LHCN-M2 (cell line): ENCODE measurements around the gene BRF1. TPM values are rescaled to one million over a fixed set of nuclear protein-coding genes. Genes with fewer than 3 reads are reported as not detected.
A peak's percentile ranks its signal among the peaks of the same experiment; 100 is the strongest.

Source experiments
- DNase-seq: peaks from one replicate; pipeline ENCODE4 v3.0.0-alpha.2; 2012; ENCODE audit warnings: low read depth
- total RNA-seq: library from RNA; depleted of rRNA; stranded (reverse); fragments of >200 nt; gene quantifications from 2 replicates; pipeline ENCODE4 v1.2.3, GENCODE V29; 2014

The BRF1 gene
- total RNA-seq, 1 experiment from 2014 or later = 28.2 TPM

DNA sequence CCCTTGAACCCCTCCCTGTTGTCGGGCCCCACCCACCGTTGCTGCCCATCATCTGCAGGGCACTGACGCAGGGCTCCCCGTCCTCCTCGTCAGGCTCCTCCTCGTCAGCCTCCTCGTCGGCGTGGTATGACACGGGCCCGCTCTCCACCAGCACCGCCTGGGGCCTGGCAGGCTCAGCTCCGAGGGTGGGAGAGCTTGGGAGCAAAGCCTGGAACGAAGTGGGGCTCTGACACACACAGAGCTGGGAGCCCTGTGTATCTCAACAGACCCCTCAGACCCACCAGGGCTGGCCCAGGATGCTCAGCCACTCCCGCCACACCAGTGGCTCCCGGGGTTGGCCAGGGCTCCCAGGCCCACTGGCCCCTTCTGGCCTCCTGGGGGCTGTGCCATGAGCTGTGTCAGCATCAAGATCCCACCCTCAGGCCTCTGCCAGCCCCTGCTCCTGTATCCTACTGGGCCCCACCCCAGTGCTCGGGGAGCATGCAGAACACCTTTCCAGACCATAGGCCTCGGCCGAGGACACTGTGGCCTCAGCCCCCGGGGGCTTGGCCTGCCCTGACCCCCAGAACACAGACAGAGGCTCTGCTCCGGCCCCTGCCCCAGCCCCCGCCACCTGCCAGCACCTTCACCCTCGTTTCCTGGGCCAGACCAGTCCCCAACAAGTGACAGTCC, 89.6 kb downstream of the BRF1 start:
- no peak for DNase-seq

GRCh38 chr14:105210266-105211025, 90.4 kb downstream of the BRF1 start:
- no peak for DNase-seq

- DNase-seq = no peak
Observed at GRCh38 chr14:105209646-105210045, 91.2 kb downstream of the BRF1 start.

DNA sequence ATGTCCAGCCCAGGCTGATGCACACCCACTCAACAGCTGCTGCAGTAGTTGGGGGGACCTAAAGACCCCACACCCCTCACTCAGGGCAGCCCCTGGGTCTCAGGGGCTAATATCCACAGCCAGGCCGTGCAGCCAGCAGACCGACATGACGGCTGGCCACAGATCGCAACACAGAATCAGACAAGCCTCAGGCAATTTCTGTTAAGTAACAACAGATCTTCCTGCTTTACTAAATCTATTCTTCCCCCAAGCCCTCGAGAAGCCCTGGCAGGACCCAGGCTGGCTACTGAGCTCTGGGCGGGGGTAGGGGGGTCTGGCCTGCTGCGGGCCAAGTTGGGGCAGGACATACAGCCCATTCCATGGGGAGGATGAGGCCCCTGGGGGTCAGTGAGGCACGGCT, 91.7 kb downstream of the BRF1 start:
- DNase-seq = no peak

DNA sequence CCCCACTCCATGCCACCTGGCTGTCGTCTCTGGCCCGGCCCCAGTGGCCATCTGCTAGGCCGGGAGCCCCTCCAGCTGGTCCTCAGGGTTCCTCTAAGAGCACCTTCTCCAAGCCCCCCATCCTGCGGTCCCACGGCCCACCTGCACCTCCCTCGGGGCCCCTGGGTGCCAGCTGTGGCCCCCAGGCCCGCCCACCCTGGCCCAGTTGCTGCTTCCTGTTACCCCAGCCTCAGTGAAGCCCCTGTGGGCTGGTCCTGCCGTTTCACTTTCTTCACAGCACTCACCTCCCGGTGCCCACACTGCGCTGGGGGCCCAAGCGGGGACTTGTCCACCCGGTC, 92.1 kb downstream of the BRF1 start:
- no peak for DNase-seq

- no peak for DNase-seq
Observed at GRCh38 chr14:105207996-105208737, 92.6 kb downstream of the BRF1 start.

- DNase-seq = no peak
Observed at GRCh38 chr14:105207460-105207901, 93.3 kb downstream of the BRF1 start.

- DNase-seq = no peak
Observed at GRCh38 chr14:105206873-105207272, 93.9 kb downstream of the BRF1 start.

- no peak for DNase-seq
Observed at GRCh38 chr14:105205673-105206208, 95.1 kb downstream of the BRF1 start.

GRCh38 chr14:105204931-105205672, 95.7 kb downstream of the BRF1 start:
- DNase-seq = no peak

GRCh38 chr14:105204206-105204930, 96.4 kb downstream of the BRF1 start:
- no peak for DNase-seq

DNA sequence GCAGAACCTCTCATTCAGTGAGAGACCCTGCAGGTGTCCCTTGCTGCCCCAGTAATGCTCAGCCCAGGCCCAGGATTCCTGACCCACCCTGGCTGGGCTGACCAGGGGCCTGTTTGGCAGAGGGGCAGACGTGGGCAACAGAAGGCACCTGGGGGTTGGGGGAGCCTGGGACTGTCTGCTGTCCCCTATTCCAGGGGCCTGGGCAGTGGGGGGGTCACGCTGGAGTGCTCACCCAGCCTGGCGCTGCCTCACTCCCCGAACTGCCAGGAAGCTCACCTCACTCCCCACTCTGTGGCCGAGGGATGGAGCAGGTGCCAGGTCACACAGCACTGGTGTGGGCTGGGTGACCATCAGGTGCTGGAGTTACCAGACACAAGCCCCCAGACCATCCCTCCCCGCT, 97.1 kb downstream of the BRF1 start:
- no peak for DNase-seq

DNA sequence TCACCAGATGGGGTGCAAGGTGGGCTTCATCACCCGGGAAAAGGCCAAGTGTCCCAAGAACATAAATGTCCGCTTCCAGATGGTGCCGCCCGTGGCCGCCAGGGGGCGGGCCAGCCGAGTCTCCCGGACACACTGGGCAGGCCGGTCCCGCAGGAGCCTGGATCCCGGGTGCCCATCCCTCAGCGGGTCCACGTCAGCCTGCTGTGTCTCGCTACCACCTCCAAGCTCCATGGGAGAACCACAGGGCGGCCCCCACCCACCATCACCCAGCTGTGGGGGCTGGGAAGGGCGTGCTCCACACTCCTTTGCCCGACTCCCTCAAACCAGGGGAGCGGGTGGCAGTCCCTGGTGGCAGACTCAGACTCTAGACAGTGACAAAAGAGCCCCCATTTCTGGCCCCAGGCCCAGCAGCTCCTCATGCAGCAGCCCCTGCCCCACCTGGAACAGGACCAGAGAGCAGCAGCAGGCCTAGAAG, 97.7 kb downstream of the BRF1 start:
- DNase-seq = peak; percentile 34

- no peak for DNase-seq
Observed at GRCh38 chr14:105201925-105202513, 98.8 kb downstream of the BRF1 start.

DNA sequence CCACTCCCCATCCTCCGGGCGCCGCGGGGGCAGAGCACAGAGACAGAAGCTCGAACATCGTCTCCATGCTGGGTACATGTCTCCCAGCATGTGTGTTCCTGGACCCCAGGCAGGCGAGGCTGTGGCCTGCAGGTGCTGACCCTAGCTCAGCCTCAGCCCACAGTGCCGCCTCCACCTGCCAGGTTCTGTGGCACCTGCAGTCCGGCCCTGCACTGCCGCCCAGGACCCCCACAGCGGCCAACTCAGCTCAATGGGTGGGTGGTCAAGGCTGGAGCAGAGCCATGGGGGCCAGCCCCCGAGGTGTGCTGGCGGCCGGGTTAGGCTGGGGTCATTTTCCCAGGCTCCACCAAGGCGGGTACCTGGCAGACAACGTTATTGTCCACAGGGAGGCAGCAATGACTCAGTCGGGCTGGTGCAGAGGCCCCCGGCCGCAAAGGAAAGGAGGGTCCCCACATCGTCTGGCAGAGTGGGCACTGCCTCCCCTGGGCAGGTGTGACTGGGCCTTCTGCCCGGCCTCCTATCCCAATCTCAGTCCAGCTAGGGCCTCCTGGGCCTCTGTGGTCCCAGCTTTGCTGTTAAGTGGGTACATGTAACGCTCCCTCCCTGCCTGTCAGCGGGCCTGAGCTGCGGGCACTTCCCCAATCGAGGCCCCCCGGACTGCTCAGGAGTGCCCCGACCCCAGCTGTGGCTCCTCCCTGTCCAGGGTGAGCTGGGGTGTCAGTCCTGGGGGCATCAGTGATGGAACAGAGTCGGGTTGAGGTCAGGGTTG, 99.5 kb downstream of the BRF1 start:
- DNase-seq = no peak

DNA sequence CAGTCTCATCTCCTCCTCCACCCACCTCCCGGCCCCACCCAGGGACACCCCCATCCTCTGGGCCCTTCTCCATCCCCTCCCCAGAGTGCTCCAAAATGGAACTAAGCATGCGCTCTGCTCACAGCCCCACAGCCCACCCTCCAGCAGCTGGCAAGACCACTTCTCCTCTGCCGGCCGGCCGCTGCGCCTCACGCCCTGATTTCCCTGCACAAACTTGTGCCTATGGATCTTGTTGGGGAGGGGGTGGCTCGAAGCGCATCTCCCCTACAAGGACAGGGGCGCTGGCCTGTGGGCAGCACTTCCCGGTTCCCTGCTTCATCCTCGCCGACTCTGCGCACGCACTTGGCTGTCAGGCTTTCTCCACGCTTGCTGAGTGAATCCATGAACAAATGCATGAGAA, 100.2 kb downstream of the BRF1 start:
- DNase-seq = no peak

- no peak for DNase-seq
Observed at GRCh38 chr14:105200074-105200473, 100.7 kb downstream of the BRF1 start.

- no peak for DNase-seq
Observed at GRCh38 chr14:105199093-105199492, 101.7 kb downstream of the BRF1 start.

GRCh38 chr14:105198588-105198987, 102.2 kb downstream of the BRF1 start:
- no peak for DNase-seq

DNA sequence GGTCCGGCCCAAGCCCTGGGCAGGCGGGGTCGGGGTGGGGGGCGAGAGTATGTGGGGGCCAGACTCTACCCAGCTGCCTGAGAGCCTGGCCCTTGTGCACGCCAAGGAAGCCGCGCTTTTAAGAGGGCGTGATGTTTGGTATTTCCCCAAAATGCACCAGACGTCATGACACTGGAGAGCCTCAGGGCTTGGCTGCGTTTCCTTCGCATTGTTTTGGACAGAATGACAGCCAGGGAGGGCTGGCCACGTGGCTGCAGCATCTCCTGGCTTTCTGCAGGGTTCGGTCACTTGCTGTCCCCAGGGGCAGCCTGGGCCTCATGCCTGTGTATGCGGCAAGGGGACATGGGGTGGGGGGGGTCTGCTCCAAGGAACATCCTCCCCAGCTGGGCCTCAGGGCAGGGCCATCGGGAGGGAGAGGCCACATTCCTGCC, 103.6 kb downstream of the BRF1 start:
- no peak for DNase-seq
